ENCODE data around the gene RHOD.

DNA sequence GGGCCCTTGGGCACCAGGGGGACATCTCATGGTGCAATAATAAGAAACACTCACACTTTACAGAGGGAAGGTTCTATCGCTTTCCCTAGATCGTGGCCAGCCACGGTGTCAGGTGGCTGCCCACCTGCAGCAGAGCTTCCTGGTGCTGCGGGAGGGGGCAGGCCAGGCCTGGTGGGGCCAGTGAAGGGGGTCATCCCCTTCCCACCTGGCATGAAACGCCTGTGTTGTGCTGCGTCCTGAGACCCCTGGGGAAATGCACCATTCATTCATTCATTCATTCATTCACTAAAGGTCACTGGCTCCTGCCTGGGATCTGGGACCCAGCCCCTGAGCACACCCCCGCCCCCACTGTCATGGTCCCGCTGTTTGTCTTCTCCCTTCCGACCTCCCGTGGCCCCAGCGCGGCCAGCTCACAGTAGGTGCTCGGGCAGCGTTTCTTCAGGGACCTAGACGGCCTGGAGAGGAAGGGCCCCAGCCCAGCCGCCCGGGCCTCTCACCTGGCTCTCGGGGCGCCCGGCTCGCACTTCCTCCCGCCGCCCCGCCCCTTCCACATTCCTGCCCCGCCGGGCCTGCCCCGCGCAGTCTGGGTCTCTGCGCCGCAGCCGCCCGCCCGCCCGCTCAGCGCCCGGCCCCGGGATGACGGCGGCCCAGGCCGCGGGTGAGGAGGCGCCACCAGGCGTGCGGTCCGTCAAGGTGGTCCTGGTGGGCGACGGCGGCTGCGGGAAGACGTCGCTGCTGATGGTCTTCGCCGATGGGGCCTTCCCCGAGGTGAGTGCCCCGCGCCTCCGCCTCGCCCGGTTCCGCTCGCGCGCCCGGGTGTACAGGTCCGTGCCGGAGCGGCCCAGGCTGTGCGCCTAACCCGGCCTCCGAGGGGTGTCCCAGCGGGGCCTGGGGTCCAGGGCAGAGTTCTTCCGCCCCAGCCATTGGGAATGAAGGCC lies at the start of gene RHOD:
- TF ChIP-seq YY1 (IDR thresholded peaks at IDR 0.05; ENCODE audit: insufficient read depth, insufficient read length) (no peak), ZNF274 (IDR thresholded peaks at IDR 0.05; ENCODE audit: low read depth, low read length) (no peak)
